ENCODE measurements around the gene JMJD1C. TPM values are rescaled to one million over a fixed set of nuclear protein-coding genes. Genes with fewer than 3 reads are reported as not detected.
"Not testable (repeated sequence)": the region's sequence is repeated elsewhere in the genome, so short reads cannot be mapped to it uniquely, and the experiment has no call there.

Gene JMJD1C
- total RNA-seq, 1 donor from 2014 or later: 145 TPM

GRCh38 chr10:63304146-63304545 lies 161.6 kb downstream of the JMJD1C start:
- no peak for DNase-seq (ENCODE audit: low read depth)

DNA sequence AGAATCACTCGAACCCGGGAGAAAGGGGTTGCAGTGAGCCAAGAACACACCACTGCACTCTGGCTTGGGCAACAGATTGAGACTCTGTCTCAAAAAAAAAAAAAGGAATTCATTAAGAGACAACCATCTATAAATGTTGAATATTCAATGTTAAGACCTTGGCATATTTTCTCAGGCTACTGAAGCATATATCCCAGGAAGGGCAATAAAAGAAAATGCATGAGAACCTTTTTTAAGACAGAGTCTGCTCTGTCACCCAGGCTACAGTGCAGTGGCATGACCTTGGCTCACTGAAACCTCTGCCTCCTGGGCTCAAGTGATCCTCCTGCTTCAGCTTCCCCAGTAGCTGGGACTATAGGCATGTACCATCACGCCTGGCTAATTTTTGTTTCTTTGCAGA lies 165.0 kb downstream of the JMJD1C start:
- no peak for DNase-seq (ENCODE audit: low read depth)

DNA sequence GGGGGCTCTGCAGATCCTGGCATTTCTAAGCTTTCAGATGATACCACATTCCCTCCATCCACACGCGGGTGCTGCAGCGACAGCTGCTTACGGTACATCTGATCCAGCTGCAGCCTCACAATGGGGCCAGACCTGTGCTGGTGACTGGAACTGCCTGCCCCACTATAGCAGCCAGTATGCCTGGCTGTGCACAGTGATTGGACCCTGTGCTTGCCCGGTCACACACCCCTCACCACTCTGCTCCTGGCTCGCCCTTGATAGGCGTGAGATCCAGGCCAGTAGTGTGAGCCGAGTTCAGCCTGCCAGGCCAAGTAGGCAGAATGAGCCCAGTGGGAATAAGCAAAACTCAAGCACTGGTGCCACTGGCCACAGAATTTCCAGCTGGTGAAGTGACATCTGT lies 167.8 kb downstream of the JMJD1C start:
- DNase-seq (ENCODE audit: low read depth): peak; percentile 19

DNA sequence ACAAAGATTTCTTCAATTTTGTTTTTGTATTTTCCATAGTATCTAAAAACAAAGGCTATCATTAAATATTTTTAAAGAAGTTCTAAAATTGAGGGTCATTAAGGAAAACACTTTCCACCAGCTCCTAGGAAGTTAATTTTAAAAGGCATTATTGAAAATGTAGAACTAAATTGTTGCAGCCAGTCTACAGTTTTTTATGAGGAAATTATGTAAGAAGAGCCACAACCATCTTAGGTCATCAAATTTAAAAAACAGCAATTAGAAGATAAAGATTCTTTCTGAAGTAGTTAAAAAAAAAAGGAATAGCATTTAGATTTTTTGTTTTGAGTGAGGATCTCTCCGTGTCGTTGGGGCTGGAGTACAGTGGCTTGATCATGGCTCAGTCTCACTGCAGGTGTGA lies 171.0 kb downstream of the JMJD1C start:
- DNase-seq (ENCODE audit: low read depth): no peak

DNA sequence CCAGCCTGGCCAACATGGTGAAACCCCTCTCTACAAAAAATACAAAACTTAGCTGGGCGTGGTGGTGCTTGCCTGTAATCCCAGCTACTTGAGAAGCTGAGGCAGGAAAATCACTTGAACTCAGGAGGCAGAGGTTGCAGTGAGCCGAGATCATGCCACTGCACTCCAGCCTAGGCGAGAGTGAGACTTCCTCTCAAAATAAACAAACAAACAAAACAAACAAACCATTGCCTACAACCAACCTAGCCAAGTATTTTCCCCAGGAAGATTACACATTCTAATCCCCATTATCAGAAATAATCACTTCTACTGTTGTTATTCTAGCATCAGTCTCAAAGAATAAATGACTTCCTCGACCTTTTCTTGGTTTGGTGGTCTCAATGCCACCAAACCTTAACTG lies 172.9 kb downstream of the JMJD1C start:
- DNase-seq (ENCODE audit: low read depth): not testable (repeated sequence)

GRCh38 chr10:63288170-63288569 lies 177.6 kb downstream of the JMJD1C start:
- DNase-seq (ENCODE audit: low read depth): no peak

GRCh38 chr10:63286754-63287264 lies 179.0 kb downstream of the JMJD1C start:
- no peak for DNase-seq (ENCODE audit: low read depth)

GRCh38 chr10:63286340-63286739 lies 179.4 kb downstream of the JMJD1C start:
- no peak for DNase-seq (ENCODE audit: low read depth)

GRCh38 chr10:63283901-63284300 lies 181.9 kb downstream of the JMJD1C start:
- DNase-seq (ENCODE audit: low read depth): not testable (repeated sequence)

GRCh38 chr10:63283093-63283492 lies 182.7 kb downstream of the JMJD1C start:
- DNase-seq (ENCODE audit: low read depth): no peak

DNA sequence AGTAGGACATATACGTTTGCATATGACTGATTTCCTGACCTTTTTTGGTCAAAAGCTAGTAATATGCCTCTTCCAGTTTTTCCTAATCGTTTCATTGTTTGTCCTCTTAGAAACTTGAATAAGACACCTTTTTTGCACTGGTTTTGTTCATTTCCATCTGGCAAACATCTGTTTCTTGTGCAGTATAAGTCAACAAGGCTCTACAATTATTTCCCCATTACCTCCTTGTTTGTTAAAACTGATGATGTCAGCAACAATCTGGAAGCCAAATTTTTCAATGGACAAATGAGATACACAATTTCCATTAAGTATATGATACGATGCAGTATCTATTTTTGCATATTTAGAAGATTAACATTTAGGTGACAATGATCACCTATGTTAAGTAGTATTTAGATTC lies 183.8 kb downstream of the JMJD1C start:
- no peak for DNase-seq (ENCODE audit: low read depth)

DNA sequence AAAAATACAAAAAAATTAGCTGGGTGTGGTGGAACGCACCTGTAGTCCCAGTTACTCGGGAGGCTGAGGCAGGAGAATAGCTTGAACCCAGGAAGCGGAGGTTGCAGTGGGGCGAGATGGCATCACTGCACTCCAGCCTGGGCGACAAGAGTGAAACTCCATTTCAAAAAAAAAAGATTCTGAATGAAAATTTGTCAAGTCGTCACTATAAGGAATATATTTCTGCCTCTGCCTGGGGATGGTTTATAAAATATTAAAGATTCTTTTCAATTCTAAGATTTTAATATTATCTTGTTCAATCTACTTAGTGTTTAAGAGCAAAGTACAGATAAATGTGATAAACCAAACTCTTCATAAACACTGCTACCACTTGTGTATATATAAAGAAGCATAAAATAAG lies 185.4 kb downstream of the JMJD1C start:
- DNase-seq (ENCODE audit: low read depth): no peak

DNA sequence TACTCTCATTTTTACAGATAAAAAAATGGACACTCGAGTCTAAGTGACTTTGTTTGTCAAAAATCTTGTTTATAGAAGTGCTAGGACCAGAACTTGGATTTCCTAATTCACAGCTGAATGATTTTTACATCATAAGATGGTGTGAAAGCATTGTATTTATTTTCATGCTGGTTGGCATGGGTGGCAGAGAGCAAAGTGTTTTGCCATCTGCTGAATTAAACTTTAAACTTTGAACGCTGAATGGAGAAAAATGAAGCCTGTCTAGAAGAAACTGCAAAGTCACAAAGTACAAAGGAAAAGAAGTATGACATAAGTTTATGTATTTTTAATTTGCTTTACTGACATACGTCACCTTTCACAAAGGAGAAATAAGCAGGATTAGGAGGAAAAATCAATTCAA lies 190.7 kb downstream of the JMJD1C start:
- no peak for DNase-seq (ENCODE audit: low read depth)

DNA sequence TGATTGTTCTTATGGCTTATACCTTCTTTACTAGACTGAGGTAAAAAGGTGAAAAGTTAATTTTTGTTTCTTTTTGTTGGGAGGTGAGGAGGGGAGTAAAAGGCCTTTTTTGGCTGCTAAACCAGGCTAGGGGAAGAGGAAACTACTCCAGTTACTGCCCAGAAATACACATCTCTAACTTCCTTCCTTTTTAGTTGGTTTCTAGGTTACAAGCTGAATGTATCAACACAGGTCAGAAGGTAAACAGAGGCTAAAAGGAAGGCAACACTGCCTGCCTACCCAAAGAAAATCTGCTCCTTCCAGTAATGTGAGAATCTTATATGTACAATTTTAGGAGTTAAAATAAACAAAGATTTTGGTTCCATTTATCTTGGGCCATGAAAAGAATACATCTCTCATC lies 192.2 kb downstream of the JMJD1C start:
- no peak for DNase-seq (ENCODE audit: low read depth)

DNA sequence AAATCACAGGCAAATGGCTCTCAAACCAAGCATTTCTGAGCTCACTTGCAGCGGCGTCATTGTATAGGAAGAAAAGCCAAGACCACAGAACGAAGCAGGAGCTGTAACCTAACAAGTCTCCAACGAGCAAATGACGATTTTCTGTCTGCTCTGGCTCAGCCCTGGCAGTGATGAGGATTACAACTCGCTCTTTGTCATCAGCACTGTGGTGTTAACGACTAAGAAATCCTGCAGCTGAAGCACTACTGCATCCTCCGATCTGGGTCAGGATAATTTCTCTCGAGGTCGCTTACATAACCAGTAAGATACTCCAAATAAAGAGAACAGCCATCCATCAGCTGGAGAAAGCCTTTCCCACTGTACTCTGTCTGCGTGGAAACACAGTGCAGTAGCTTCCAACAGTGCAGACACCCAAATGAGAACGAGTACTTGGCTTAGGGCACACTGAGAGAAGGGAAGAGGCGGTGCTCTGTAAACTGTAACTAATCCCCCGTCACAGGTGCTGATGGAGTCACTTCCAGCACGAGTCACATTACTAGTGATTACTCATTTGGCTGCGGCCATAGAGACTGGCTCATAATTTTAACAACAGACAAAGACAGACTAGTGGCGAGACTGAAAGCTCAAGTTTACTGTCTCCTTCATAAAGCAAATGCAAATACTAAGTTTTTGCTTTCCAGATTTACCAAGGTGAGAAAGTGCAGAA lies 196.8 kb downstream of the JMJD1C start:
- peak; percentile 99 for DNase-seq (ENCODE audit: low read depth)

- DNase-seq (ENCODE audit: low read depth): peak; percentile 50
These were observed 197.5 kb downstream of the JMJD1C start for GRCh38 chr10:63268149-63268797.

DNA sequence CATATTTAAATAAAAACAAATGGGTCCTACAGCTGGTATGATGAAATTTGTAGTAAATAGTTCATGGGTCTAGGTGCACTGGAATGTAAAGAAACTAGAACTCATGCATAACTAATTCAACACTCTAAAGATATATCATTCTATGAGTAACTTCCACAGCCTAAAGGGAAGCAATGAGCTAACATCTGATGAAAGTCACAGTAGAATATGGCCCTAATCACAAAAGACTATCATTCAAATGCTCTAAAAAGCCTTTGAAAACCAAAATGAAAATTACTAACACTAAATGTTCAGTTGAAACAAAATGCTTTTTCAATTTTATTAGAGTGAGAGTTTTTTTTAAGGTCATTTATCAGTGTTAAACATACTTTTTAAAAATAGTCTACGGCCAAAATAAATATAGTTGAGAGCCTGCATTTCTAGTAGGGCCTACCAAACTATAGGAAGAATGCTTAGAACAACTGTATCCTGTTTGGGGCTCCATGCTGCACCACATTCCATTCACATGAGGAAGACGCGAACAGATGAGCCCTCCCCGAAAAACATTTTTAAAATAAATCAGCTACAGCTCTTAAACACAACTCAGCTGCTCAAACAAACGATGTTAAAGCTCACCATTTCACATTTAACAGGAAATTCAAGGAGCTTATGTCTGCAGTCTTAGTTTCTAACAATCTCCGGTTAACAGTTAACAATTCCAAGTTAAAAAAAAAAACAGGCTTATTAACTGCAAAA lies 198.2 kb downstream of the JMJD1C start:
- peak; percentile 75 for DNase-seq (ENCODE audit: low read depth)

DNA sequence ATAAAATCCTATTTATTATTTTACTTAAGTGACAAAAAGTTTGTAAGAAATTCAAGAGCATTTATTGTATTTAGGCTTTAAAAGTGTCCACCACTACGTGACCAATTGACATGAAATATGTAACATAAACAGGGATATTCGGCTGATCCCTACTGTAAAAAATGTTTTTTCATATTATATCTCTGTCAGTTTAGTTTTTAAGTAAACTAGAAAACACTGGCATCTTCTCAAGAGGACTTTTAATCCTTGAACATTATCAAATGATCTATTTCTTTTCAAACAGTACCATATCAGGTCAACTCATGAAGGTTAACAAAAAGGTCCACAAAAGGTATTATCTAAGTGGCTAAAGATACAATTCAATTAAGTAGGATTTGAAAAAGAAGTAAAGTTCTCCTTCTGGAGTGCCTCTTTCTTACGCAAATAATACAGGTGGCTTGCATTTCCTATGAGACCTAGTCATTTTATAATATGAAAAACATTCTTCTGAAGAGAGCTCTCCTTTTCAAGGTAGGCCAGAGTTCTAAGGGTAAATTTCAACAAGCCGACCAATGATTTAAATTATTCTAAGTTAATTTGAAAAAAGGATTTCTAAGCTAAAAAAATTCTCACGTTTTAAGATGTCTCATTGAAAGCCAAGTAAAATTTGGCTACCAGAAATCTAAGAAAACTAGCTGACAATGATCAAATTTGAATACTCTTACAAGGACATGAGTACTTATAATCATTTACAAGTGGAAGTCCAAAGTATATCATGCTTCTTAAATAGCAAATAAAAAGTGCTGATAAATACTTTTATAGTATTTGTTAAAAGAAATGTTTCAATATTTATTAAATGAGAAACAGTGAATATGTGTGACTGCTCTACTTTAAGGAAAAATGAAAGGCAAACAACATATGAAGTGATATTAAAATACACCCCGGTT lies 199.1 kb downstream of the JMJD1C start:
- peak; percentile 20 for DNase-seq (ENCODE audit: low read depth)

DNA sequence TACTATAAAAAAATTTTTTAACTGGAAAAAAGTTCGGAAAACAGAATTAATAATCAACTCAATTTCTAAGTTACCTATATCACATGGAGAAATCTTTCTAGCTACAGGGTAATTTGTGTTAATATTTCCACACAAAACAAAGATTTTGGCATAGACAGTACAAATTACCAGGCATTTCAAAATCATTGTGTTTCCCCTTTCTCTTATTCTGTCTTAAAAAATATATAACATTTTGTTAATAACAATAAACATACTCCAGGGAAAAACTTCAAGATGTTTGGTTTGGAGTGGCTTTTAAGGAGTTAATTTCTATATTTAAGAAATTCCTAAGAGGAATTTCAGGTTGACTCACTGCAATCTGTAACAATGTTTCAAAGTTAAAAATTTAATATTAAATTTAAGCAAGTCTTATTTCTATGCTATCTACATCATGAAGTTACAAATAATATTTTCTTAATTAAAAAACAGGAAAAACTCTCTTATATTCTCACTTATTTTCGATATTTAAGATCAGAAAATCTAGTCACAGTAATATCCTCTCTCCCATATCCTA lies 200.0 kb downstream of the JMJD1C start:
- no peak for DNase-seq (ENCODE audit: low read depth)

DNA sequence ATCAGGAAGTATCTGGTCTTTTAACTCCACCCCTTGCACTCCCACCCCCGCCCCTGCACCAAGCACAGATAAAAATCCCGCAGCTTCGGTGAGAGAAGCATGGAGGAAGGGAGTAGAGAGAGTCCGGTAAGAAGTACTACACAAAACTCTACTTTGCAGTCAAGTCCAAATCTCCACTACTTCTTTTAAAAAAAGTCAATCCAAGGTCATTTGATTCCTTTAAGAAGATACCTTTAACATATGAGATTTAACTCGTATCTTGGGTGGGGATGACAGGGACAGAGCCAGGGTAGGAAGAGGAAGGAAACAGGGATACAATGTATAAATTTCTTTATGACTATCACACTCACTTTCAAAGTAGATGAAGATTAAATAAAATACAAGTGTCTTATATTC lies 200.6 kb downstream of the JMJD1C start:
- peak; percentile 67 for DNase-seq (ENCODE audit: low read depth)
